Sigmoid colon (tissue), 7 donors: ENCODE results near the gene PPP1R2B. TPM values are rescaled to one million over a fixed set of nuclear protein-coding genes. Genes with fewer than 3 reads are reported as not detected.

Source experiments
- DNase-seq: peaks from one replicate; pipeline ENCODE4 v3.0.0-alpha.2; 2019
- H3K27ac ChIP-seq, 4 donors: fragments of 200-600 bp; sonication (generic); one replicate each; pipeline ENCODE4 v1.5.1; 2016 to 2019; ENCODE audit warnings: mild to moderate bottlenecking in 1 of 4
- H3K27me3 ChIP-seq, 3 donors: fragments of 200-600 bp; sonication (generic); one replicate each; pipeline ENCODE4 v1.5.1; 2019; ENCODE audit warnings: mild to moderate bottlenecking in 1 of 3
- H3K36me3 ChIP-seq, 4 donors: fragments of 200-600 bp; sonication (generic); one replicate each; pipeline ENCODE4 v1.5.1; 2016 to 2019
- H3K4me1 ChIP-seq, 4 donors: fragments of 200-600 bp; sonication (generic); one replicate each; pipeline ENCODE4 v1.5.1; 2017 to 2019
- H3K4me3 ChIP-seq, 4 donors: fragments of 200-600 bp; sonication (generic); one replicate each; pipeline ENCODE4 v1.5.1; 2017 to 2019; ENCODE audit warnings: mild to moderate bottlenecking in 2 of 4, moderate library complexity in 1 of 4
- H3K9me3 ChIP-seq, 4 donors: fragments of 200-600 bp in 3 of 4; sonication (generic) in 3 of 4; one replicate each; pipeline versions ENCODE4 v1.5.1 to v1.6.1; 2013 to 2019
- EP300 ChIP-seq, 4 donors: sonication (generic); formaldehyde crosslinking; IDR thresholded peaks; one replicate each; pipeline ENCODE4 v1.6.1; 2017; ENCODE audit warnings: antibody characterized with exemption in 4 of 4
- POLR2A ChIP-seq, 2 donors: fragments of 450-650 bp; IDR thresholded peaks; one replicate each; pipeline ENCODE4 v1.6.1; 2016; ENCODE audit warnings: antibody characterized with exemption in 2 of 2, mild to moderate bottlenecking in 2 of 2, moderate library complexity in 2 of 2
- POLR2AphosphoS5 ChIP-seq, 4 donors: sonication (generic); formaldehyde crosslinking; IDR thresholded peaks; one replicate each; pipeline ENCODE4 v1.6.1; 2017; ENCODE audit warnings: antibody characterized with exemption in 4 of 4
- WGBS, 2 donors: extraction: QIAGEN DNeasy Blood & Tissue Kit; methylation state at CpG; one replicate each; pipeline ENCODE4 v1.1.7; 2013; 5-methylcytosine and 5-hydroxymethylcytosine counted together
- intact Hi-C: fragments of 100-400 bp; cut with DNase I; formaldehyde crosslinking; loops from one replicate; pipeline ENCODE4 v1.15.1; 2023
- polyA plus RNA-seq, 3 donors: library from polyadenylated mRNA; stranded (reverse); fragments of 200-250 nt; gene quantifications; one replicate each; pipeline ENCODE4 v1.2.3, GENCODE V29; 2013
- total RNA-seq, 4 donors: library from RNA; depleted of rRNA; stranded (reverse); fragments of >200 nt; gene quantifications; one replicate each; pipeline ENCODE4 v1.1.0, GENCODE V29; 2016
- TF ChIP-seq, protein P1 (sequence below), 4 experiments: fragments of 450-650 bp in 3 of 4; fragments of 200-600 bp in 1 of 4; IDR thresholded peaks; one replicate each; pipeline ENCODE4 v1.5.1; 2016 to 2019; ENCODE audit warnings: antibody characterized with exemption in 4 of 4, mild to moderate bottlenecking in 3 of 4, moderate library complexity in 2 of 4
- donor health status: healthy with polysubstance abuse.
- donor health status: Bipolar disorder and iron deficiency.
- donor health status: healthy.

Gene PPP1R2B
- total and polyA plus RNA-seq, 7 donors, result 0.03 TPM; not detected in 6

DNA sequence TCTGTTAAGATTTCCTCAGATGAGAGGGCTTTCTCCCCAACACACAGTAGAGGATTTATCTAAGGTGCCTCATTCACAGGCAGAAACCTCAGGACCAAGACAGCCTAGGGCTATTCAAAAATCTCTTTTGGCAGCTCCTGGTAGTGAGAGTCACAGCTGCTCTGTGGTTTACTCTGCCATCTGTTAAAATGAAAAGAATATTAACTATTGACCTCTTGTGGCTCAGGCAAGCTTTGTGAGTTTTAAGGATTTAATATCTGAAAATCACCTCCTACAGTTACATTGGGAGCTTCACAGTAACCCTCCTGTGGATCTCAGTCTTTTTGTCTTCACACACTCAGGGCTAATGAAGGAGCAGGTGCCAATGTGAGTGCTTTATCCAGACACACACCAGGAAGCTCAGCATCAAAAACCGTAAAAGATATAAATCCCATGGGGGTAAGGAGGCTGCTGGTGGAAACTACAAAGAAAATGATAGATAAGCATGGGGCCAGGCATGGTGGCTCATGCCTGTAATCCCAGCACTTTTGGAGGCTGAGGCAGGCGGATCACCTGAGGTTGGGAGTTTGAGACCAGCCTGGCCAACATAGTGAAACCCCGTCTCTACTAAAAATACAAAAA is 29.7 kb downstream of the PPP1R2B start:
- Histone ChIP-seq H3K4me1 (no peaks in the 10 kb centered on the region), H3K9me3 (no peaks in the 10 kb centered on the region), H3K36me3 (no peaks in the 10 kb centered on the region), H3K27me3 (no peaks in the 10 kb centered on the region), H3K27ac (no peak overlapping the region), H3K4me3 (no peak overlapping the region)
- TF ChIP-seq POLR2AphosphoS5 (IDR thresholded peaks at IDR 0.05), result no peak
- TF ChIP-seq EP300 (IDR thresholded peaks at IDR 0.05), result no peak
- no peak for TF ChIP-seq POLR2A (IDR thresholded peaks at IDR 0.05)
- WGBS, 2 donors, result 67 to 75% methylated on average over 3 of the region's 3 CpGs
- intact Hi-C loops, result no loop called here
- DNase-seq, result no peak

DNA sequence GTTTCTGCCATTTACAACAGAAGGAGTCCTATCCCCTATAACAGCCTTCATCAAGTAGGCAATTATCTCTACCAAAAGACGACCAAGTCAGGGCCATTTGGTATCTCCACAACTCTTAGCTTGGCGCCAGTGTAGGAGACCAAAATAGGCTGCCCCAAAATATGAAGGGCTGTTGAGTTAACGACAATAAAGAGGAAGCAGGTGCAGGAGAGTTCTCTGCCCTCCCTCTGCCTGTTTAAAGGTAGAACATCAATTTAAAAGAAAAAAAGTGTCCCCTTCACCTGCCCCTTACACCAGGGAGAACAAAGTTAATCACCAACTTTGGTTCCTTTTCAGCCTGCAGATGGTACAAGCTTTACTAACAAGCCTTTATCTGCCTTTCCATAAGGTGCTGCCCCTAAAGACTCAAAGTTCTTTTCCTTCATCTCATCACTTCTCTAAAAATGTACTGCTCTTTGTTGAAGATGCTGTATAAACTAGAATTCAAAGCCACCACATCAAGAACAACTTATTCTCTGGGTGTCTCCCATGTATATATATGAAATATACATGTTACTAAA is 33.3 kb downstream of the PPP1R2B start:
- DNase-seq, result no peak
- H3K9me3 ChIP-seq, result no peaks in the 10 kb centered on the region
- no peak for TF ChIP-seq POLR2A (IDR thresholded peaks at IDR 0.05)
- no peak for TF ChIP-seq POLR2AphosphoS5 (IDR thresholded peaks at IDR 0.05)
- TF ChIP-seq, protein P1, sequence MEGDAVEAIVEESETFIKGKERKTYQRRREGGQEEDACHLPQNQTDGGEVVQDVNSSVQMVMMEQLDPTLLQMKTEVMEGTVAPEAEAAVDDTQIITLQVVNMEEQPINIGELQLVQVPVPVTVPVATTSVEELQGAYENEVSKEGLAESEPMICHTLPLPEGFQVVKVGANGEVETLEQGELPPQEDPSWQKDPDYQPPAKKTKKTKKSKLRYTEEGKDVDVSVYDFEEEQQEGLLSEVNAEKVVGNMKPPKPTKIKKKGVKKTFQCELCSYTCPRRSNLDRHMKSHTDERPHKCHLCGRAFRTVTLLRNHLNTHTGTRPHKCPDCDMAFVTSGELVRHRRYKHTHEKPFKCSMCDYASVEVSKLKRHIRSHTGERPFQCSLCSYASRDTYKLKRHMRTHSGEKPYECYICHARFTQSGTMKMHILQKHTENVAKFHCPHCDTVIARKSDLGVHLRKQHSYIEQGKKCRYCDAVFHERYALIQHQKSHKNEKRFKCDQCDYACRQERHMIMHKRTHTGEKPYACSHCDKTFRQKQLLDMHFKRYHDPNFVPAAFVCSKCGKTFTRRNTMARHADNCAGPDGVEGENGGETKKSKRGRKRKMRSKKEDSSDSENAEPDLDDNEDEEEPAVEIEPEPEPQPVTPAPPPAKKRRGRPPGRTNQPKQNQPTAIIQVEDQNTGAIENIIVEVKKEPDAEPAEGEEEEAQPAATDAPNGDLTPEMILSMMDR (IDR thresholded peaks at IDR 0.05), result no peak
- no peak for TF ChIP-seq EP300 (IDR thresholded peaks at IDR 0.05)
- H3K36me3 ChIP-seq, result no peaks in the 10 kb centered on the region
- intact Hi-C loops, result no loop called here
- no peak overlapping the region for H3K4me3 ChIP-seq
- no peaks in the 10 kb centered on the region for H3K27me3 ChIP-seq
- H3K4me1 ChIP-seq, result no peaks in the 10 kb centered on the region
- H3K27ac ChIP-seq, result no peak overlapping the region
- 45 to 50% methylated on average over 3 of the region's 3 CpGs for WGBS, 2 donors

- H3K27me3 ChIP-seq, result no peaks in the 10 kb centered on the region
- no peak overlapping the region for H3K4me3 ChIP-seq
- H3K9me3 ChIP-seq, result no peaks in the 10 kb centered on the region
- H3K27ac ChIP-seq, result no peak overlapping the region
- no peaks in the 10 kb centered on the region for H3K4me1 ChIP-seq
- 50 to 77% methylated on average over 2 of the region's 2 CpGs for WGBS, 2 donors
- no peak for DNase-seq
- H3K36me3 ChIP-seq, result no peaks in the 10 kb centered on the region
- intact Hi-C loops, result no loop called here
- TF ChIP-seq EP300 (IDR thresholded peaks at IDR 0.05) (no peak), POLR2AphosphoS5 (IDR thresholded peaks at IDR 0.05) (no peak), POLR2A (IDR thresholded peaks at IDR 0.05) (no peak)
- TF ChIP-seq, protein P1 (IDR thresholded peaks at IDR 0.05), result no peak
These were observed 38.4 kb downstream of the PPP1R2B start for GRCh38 chr5:156888520-156888919.

GRCh38 chr5:156892223-156892622 is 42.1 kb downstream of the PPP1R2B start:
- H3K9me3 ChIP-seq, result no peaks in the 10 kb centered on the region
- WGBS, 2 donors, result 57 to 84% methylated on average over 1 of the region's 1 CpG
- H3K4me1 ChIP-seq, result no peaks in the 10 kb centered on the region
- H3K4me3 ChIP-seq, result no peak overlapping the region
- H3K27ac ChIP-seq, result no peak overlapping the region
- TF ChIP-seq POLR2A (IDR thresholded peaks at IDR 0.05), result no peak
- no peak for TF ChIP-seq POLR2AphosphoS5 (IDR thresholded peaks at IDR 0.05)
- TF ChIP-seq EP300 (IDR thresholded peaks at IDR 0.05), result no peak
- TF ChIP-seq, protein P1 (IDR thresholded peaks at IDR 0.05), result no peak
- intact Hi-C loops, result no loop called here
- H3K36me3 ChIP-seq, result no peaks in the 10 kb centered on the region
- no peaks in the 10 kb centered on the region for H3K27me3 ChIP-seq
- no peak for DNase-seq

DNA sequence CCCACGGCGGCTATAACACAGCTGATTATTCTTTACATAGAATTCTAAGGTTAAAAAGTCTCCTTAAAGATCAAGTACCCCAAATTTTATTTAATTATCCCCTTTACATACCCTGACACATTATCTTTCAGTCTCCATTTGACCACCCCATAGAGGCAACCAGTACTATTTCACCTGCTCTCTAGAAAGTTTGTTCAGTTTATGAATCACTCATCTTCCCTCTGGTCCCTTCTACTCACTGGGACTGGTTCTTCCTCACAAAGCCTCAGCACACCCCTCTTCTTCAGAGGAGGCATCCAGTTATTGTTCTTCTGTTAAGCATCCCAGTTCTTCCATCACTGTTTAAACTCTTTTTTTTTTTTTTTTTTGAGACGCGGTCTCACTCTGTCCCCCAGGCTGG is 42.8 kb downstream of the PPP1R2B start:
- no peak for DNase-seq
- Histone ChIP-seq H3K27ac (no peak overlapping the region), H3K27me3 (no peaks in the 10 kb centered on the region), H3K9me3 (no peaks in the 10 kb centered on the region), H3K36me3 (no peaks in the 10 kb centered on the region), H3K4me1 (no peaks in the 10 kb centered on the region), H3K4me3 (no peak overlapping the region)
- intact Hi-C loops, result no loop called here
- WGBS, 2 donors, result 88 to 93% methylated on average over 4 of the region's 4 CpGs
- TF ChIP-seq POLR2A (IDR thresholded peaks at IDR 0.05) (no peak), EP300 (IDR thresholded peaks at IDR 0.05) (no peak), POLR2AphosphoS5 (IDR thresholded peaks at IDR 0.05) (no peak)
- TF ChIP-seq, protein P1 (IDR thresholded peaks at IDR 0.05), result no peak
